Effector memory CD4-positive, alpha-beta T cell (primary cell): ENCODE measurements around the gene ELAVL1.
A peak's percentile ranks its signal among the peaks of the same experiment; 100 is the strongest.

ENCODE experiments used
- DNase-seq, 3 donors: peaks; one replicate each; pipeline ENCODE4 v3.0.0-alpha.2; 2020
- H3K27ac ChIP-seq: 2 replicates; pipeline ENCODE4 v1.7.0; 2013; ENCODE audit warnings: mild to moderate bottlenecking, low read length, moderate library complexity; ENCODE audit not compliant: insufficient read depth, poor library complexity, severe bottlenecking
- H3K27me3 ChIP-seq: replicated peaks from 2 replicates; pipeline ENCODE4 v1.7.0; 2013; ENCODE audit warnings: mild to moderate bottlenecking, low read length; ENCODE audit not compliant: insufficient read depth, control insufficient read depth, poor library complexity, severe bottlenecking
- H3K36me3 ChIP-seq: 2 replicates; pipeline ENCODE4 v1.7.0; 2013; ENCODE audit warnings: mild to moderate bottlenecking, low read length, moderate library complexity; ENCODE audit not compliant: control insufficient read depth, insufficient read depth
- H3K4me1 ChIP-seq: 2 replicates; pipeline ENCODE4 v1.7.0; 2013; ENCODE audit warnings: low read length, mild to moderate bottlenecking; ENCODE audit not compliant: control insufficient read depth, insufficient read depth, poor library complexity, severe bottlenecking
- H3K4me3 ChIP-seq: 2 replicates; pipeline ENCODE4 v1.7.0; 2013; ENCODE audit warnings: low read length, low read depth, mild to moderate bottlenecking; ENCODE audit not compliant: insufficient read depth, poor library complexity, severe bottlenecking
- H3K9me3 ChIP-seq: 2 replicates; pipeline ENCODE4 v1.7.0; 2013; ENCODE audit warnings: mild to moderate bottlenecking, low read length, moderate library complexity; ENCODE audit not compliant: control insufficient read depth

ELAVL1 gene

GRCh38 chr19:8022275-8022674 is 16.8 kb upstream of the ELAVL1 start:
- Histone ChIP-seq H3K36me3 (no peaks in the 10 kb centered on the region), H3K27ac (no peak overlapping the region), H3K4me1 (no peaks in the 10 kb centered on the region), H3K4me3 (no peak overlapping the region), H3K27me3 (no peaks in the 10 kb centered on the region), H3K9me3 (no peaks in the 10 kb centered on the region)
- no peak for DNase-seq

GRCh38 chr19:8021374-8021773 is 15.9 kb upstream of the ELAVL1 start:
- Histone ChIP-seq H3K9me3 (no peaks in the 10 kb centered on the region), H3K27ac (no peak overlapping the region), H3K27me3 (no peaks in the 10 kb centered on the region), H3K36me3 (no peaks in the 10 kb centered on the region), H3K4me3 (no peak overlapping the region), H3K4me1 (no peaks in the 10 kb centered on the region)
- no peak for DNase-seq

- Histone ChIP-seq H3K36me3 (no peaks in the 10 kb centered on the region), H3K27me3 (no peaks in the 10 kb centered on the region), H3K9me3 (no peaks in the 10 kb centered on the region), H3K4me1 (no peaks in the 10 kb centered on the region), H3K4me3 (no peak overlapping the region), H3K27ac (no peak overlapping the region)
- no peak for DNase-seq
These were observed 15.2 kb upstream of the ELAVL1 start for GRCh38 chr19:8020681-8021080.

GRCh38 chr19:8017808-8018207 is 12.4 kb upstream of the ELAVL1 start:
- H3K4me3 ChIP-seq, result no peak overlapping the region
- H3K27ac ChIP-seq, result no peak overlapping the region
- no peaks in the 10 kb centered on the region for H3K27me3 ChIP-seq
- no peaks in the 10 kb centered on the region for H3K4me1 ChIP-seq
- H3K9me3 ChIP-seq, result no peaks in the 10 kb centered on the region
- H3K36me3 ChIP-seq, result no peaks in the 10 kb centered on the region
- DNase-seq, result peak in 1 of 3 donors; percentile 24

- DNase-seq, result peak in 2 of 3 donors; percentile 6 to 19
- Histone ChIP-seq H3K27ac (no peak overlapping the region), H3K9me3 (no peaks in the 10 kb centered on the region), H3K36me3 (no peaks in the 10 kb centered on the region), H3K27me3 (no peaks in the 10 kb centered on the region), H3K4me3 (peak overlapping the region; percentile 59), H3K4me1 (peaks cover 25% of the 10 kb centered on the region)
These were observed 523 bp downstream of the ELAVL1 start for GRCh38 chr19:8004723-8005513.

GRCh38 chr19:8004001-8004400 is 1.4 kb downstream of the ELAVL1 start:
- Histone ChIP-seq H3K36me3 (no peaks in the 10 kb centered on the region), H3K9me3 (no peaks in the 10 kb centered on the region), H3K4me3 (no peak overlapping the region), H3K27ac (no peak overlapping the region), H3K4me1 (peaks cover 25% of the 10 kb centered on the region), H3K27me3 (no peaks in the 10 kb centered on the region)
- DNase-seq, result no peak

- Histone ChIP-seq H3K9me3 (no peaks in the 10 kb centered on the region), H3K27ac (peak overlapping the region; percentile 26), H3K36me3 (no peaks in the 10 kb centered on the region), H3K4me3 (peak overlapping the region; percentile 2), H3K4me1 (peaks cover 25% of the 10 kb centered on the region), H3K27me3 (no peaks in the 10 kb centered on the region)
- DNase-seq, result peak; percentile 45 to 62 (median 54)
These were observed 3.2 kb downstream of the ELAVL1 start for GRCh38 chr19:8001995-8002849.

- peak overlapping the region; percentile 2 for H3K4me3 ChIP-seq
- DNase-seq, result no peak
- no peaks in the 10 kb centered on the region for H3K27me3 ChIP-seq
- H3K9me3 ChIP-seq, result no peaks in the 10 kb centered on the region
- H3K4me1 ChIP-seq, result peaks cover 25% of the 10 kb centered on the region
- no peak overlapping the region for H3K27ac ChIP-seq
- H3K36me3 ChIP-seq, result no peaks in the 10 kb centered on the region
These were observed 3.8 kb downstream of the ELAVL1 start for GRCh38 chr19:8001651-8001994.

GRCh38 chr19:8000298-8001038 is 5.0 kb downstream of the ELAVL1 start:
- no peak overlapping the region for H3K27ac ChIP-seq
- no peak overlapping the region for H3K4me3 ChIP-seq
- H3K4me1 ChIP-seq, result peaks cover 22% of the 10 kb centered on the region

More at GRCh38 chr19:8000298-8001038, 5.0 kb downstream of the ELAVL1 start:
- Histone ChIP-seq H3K27me3 (no peaks in the 10 kb centered on the region), H3K9me3 (no peaks in the 10 kb centered on the region), H3K36me3 (no peaks in the 10 kb centered on the region)
- no peak for DNase-seq
